Measurements from ENCODE around the gene TSSK6.

TSSK6 gene

GRCh38 chr19:19514881-19515641, at the start of gene TSSK6:
TSSK6 (minus strand) TSS chr19:19515548; CDS start chr19:19515427, 121 bp downstream.
- no peak for DNase-seq

DNA sequence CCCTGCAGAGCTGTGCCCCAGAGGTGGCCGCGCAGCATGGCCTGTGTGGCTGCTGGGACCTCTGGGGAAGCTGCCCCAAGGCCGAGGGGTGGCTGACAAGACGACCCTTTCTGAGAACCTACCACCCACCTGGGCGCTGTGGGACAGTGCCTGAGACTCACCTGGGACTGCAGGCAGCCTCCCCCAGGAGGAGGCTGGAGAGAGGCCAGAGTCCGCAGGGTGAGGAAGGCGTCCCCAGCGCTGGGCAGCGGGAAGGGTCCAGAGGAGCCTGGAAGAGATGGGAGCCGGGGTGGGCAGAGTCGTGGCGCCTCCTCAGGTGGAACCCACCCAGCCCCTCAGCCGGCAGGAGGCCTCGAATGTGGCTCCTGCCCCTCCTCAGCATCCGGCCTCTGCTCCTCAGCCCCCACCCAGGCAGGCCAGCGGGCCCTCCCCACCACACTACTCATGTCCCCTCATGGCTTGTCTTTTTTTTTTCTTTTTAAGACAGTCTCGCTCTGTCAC, 48.0 kb upstream of the TSSK6 start:
- no peak for DNase-seq

DNA sequence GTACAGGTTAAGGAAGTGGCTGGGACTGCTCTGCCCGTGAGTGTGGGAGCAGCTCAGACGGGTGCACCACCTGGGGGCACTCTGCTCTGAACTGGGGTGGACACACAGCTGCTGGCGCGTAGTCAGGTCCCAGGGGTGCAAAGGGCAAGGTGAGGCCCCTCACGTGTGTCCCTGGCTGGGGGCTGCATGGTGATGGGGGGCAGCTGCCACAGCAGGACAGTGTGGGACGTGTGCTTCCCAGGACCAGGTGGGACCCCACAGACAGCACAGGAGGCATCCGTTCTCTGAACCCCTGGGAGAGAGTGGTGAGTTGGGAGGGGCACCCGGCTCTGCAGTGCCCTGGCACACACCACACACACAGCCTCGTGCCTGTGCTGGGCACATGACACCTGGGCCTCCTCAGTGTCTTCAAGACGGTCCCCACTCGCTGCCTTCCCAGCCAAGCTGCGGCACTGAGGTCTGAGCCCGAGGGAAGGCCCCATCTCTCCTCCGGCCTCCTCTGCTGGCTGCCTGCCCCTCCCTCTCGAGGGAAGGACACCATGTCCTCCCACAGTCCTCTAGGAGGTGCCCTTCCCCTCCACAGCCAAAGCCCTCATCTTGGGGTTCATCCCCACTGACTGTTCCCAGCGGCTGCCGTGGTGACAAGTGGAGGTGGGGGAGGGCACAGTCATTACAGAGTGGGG, 47.5 kb upstream of the TSSK6 start:
- DNase-seq, result no peak

- DNase-seq, result no peak
Observed at GRCh38 chr19:19561946-19562664, 46.8 kb upstream of the TSSK6 start.

- DNase-seq, result no peak
Observed at GRCh38 chr19:19559931-19560330, 44.6 kb upstream of the TSSK6 start.

GRCh38 chr19:19558636-19559035, 43.3 kb upstream of the TSSK6 start:
- no peak for DNase-seq

GRCh38 chr19:19558055-19558454, 42.7 kb upstream of the TSSK6 start:
- DNase-seq, result no peak

DNA sequence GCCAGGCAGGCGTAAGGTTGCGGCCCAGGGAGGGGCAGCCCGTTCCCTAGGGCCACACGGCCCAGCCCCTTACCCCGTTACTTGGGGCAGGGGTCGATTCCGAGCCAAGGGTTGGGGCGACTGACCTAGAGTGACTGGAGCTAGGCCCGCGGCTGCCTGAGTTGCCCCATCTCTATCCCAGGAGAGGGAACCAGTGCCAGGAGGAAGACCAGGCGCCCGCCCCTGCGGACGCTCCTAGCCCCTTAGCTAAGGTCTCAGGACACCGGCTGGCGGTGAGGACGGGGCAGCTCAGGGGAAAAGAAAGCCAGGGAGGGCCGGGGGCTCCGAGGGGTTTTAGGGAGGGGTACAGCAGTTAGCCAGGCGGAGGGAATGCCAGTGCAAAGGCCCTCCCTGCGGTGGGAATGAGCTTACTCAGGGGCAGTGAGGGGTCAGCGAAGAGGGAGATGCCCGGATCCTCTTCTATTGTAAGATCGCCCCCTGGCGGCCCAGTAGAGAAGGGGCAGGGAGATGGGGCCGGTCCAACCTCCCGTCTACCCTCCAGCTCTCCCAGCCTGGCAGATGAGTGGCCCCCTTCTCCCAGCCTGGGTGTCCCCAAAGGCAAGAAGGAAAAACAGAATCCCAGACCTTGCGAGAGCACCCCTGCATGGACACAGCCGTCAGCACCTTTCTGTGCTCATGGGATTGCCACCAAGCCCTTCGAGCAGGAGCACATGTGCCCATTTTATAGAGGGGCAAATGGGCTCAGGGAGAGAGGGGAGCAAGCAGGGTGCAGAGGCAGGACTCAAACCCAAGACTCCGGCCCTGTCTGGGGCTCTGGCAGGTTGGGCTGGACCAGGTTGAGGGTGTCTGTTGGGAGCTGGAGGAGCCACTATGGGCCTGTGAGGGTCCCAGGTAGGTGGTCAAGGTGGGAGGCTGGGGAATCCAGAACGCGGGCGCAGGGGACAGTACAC, 39.0 kb upstream of the TSSK6 start:
- peak; percentile 31 for DNase-seq

- no peak for DNase-seq
Observed at GRCh38 chr19:19553670-19554069, 38.3 kb upstream of the TSSK6 start.

GRCh38 chr19:19552798-19553197, 37.5 kb upstream of the TSSK6 start:
- DNase-seq, result no peak

DNA sequence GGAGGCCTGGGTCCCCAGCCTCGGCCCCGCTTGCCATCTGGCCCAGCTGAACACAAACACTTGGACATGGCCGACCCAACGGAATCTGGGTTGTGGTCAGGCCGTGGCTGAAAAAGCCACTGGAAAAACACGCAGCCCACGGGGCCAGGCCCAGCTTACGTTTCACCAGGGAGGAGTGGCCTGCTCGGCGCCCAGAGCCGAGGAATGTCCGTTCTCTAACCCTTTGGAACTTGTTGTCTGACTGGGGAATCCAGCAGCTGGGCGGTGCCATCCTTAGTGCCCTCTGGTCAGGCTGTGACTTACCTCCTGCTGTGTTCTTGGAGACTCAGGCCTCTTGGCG, 36.5 kb upstream of the TSSK6 start:
- DNase-seq, result no peak

DNA sequence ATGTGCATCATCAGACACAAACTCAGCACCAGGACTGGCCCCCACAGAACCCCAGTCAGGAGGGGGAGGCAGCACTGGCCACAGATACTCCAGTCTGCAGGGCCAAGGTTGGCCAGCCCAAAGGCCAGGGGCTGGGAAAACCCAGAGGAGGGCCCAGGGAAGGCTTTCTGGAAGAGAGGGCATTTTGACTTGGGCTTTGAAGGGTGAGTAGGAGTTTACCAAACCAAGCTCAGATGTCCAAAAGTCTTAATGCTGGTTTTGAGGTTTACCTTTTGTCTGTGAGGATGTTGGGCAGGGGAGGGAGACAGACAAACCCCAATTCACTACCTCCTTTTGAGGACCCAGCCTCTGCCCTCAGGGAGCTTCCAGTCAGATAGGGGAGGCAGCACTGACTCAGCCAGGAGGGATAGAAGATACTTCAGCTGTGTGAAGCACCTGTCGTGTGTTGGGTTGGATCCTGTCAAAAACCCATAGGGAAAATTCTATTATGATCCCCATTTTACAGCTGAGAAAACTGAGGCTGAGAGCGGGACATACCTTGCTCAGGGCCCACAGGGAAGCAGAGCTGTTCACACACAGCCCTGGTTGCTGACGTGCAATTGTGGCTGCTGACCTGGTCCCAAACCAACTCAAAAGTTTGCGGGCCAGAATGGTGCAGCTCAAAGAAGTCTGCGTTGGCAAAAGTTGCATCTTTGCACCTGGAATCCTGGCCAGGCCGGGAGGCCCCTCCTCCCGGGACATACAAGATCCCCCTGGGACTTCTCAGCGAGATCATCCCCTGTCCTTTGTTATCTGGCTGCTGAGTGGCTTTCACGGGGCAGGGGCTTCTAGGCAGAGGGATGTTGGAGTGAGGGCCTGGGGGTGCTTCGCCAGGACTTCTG, 35.9 kb upstream of the TSSK6 start:
- DNase-seq, result no peak

DNA sequence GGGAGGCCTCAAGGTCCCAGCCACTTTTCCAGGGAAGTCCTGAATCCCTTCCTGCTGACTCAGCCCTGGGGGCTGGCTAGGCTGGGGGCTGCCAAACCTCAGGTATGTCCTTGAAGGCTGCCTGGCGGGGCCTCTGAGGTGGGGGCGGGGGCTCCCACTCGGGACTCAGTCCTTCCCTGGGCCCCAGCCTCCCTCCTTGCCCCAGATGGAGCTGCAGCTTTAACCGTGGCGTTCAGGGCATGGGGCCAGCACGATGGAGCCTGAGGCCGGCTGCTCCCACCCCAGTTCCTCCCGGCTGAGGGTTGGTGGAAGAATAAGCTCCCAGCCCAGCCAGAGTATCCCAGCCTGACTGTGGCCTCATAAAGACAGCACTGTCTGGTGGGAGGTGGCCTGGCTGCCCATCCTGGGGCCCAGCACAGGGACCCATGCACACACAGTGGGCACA, 35.2 kb upstream of the TSSK6 start:
- no peak for DNase-seq

- no peak for DNase-seq
Observed at GRCh38 chr19:19549804-19550464, 34.6 kb upstream of the TSSK6 start.

DNA sequence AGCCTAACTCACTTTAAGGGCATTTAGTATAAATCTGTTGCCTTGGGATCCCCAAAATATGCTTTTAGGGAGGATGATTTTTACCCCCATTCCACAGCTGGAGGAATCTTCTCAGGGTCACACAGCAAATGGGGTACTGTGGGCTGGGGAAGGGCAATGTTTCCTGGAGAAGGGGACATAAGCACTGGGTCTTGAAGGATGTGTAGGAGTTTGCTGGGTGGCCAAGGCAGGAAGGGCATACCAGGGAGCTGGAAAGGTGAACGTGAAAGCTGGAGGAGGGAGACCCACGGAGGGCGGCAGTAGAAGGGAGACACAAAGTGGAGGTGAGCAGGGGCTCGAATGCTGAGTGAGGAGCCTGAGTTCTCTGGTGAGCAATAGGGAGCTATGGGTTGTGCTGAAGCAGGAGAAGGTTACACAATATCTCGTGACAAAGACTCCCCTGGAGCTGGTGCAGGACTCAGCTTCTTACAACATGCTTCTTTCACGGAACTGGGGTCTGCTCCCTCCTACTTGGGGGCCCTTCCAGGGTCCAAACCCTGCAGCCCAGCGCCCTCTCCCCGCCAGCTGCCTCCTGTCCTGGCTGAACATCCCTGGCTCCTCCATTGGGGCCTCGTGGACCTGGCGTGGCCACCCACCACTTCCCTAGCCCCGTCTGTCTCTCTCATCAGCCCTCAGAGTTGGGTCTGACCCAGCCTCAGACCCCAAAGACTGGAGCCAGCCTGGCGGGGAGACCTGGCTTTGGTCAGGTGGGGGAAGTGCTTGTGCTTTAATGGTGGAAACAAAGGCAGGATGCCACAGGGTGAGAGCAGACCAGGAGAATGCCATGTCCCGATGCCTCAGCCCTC, 33.8 kb upstream of the TSSK6 start:
- no peak for DNase-seq

GRCh38 chr19:19547674-19548336, 32.5 kb upstream of the TSSK6 start:
- no peak for DNase-seq

DNA sequence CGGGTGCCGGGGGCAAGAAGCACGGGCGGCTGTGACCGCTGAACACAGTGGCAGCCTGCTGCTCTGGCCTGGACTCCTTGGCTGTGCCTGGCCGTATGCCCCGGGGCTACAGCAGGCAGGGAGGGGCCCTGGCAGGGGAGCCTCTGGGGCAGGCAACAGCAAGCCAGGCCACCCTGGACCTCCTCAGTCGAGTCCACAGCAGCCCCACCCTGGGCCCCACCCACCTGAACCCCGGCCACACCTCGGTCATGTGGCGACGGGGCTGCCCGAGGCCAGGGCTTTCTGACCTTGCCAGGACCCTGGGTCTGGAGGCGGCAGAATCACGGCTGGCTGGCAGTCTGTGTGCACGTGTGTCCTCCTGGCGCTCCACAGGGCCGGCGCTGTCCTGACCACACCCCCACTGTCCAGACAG, 31.4 kb upstream of the TSSK6 start:
- DNase-seq, result no peak

- no peak for DNase-seq
Observed at GRCh38 chr19:19545707-19546106, 30.4 kb upstream of the TSSK6 start.

GRCh38 chr19:19544954-19545591, 29.7 kb upstream of the TSSK6 start:
- no peak for DNase-seq
